HG03066 (cell line): ENCODE data around the gene G3BP1.
"Not testable (repeated sequence)": the region's sequence is repeated elsewhere in the genome, so short reads cannot be mapped to it uniquely, and the experiment has no call there.

Experiments used
- ATAC-seq: cut with Tn5 transposase; IDR thresholded peaks from one replicate; pipeline ENCODE4 v1.9.1; 2021; ENCODE audit warnings: low read depth; ENCODE audit not compliant: unreplicated experiment

G3BP1 gene

GRCh38 chr5:151771259-151772028 lies at the start of gene G3BP1:
TSS of gene G3BP1 (plus strand) at chr5:151771954. CDS start at chr5:151786621, 14,667 bp downstream.
- peak; percentile 79 for ATAC-seq

- ATAC-seq: no peak
Observed at GRCh38 chr5:151722546-151722945, 49.2 kb upstream of the G3BP1 start.

DNA sequence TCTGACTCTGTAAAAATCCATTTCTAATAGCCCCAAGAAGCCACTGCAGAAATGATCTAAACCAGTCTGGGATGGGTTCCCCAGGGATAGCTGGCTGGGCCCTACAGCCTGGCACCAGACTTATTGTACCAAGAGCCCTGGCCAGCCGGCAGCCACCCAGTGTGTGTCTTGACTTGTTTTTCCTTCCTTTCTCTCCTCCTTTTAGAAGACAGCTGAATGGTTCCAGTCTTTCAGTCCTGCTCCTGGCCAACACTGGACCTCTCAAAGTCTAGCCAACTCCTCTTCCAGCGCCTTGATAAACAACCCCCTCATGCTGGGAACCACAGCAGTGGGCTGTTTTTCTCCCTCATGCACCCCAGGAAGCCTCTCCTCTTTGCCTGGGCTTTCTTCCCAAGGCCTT lies 47.4 kb upstream of the G3BP1 start:
- ATAC-seq: no peak

DNA sequence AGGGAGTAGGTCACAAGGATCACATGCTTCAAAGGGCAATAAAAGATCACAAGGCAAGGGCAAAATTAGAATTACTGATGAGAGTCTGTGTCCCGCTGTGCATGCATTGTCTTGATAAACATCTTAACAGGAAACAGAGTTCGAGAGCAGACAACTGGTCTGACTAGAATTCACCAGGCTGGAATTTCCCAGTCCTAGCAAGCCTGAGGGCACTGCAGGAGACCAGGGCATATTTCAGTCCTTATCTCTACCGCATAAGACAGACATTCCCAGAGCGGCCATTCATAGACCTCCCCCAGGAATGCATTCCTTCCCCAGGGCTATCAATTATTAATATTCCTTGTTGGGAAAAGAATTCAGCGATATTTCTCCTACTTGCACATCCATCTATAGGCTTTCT lies 42.2 kb upstream of the G3BP1 start:
- not testable (repeated sequence) for ATAC-seq

GRCh38 chr5:151730381-151730780 lies 41.4 kb upstream of the G3BP1 start:
- no peak for ATAC-seq

- no peak for ATAC-seq
Observed at GRCh38 chr5:151733358-151734063, 38.2 kb upstream of the G3BP1 start.

- ATAC-seq: no peak
Observed at GRCh38 chr5:151734064-151734408, 37.7 kb upstream of the G3BP1 start.

- ATAC-seq: no peak
Observed at GRCh38 chr5:151735646-151736045, 36.1 kb upstream of the G3BP1 start.

- ATAC-seq: no peak
Observed at GRCh38 chr5:151737431-151737830, 34.3 kb upstream of the G3BP1 start.

- ATAC-seq: no peak
Observed at GRCh38 chr5:151738125-151738848, 33.5 kb upstream of the G3BP1 start.

DNA sequence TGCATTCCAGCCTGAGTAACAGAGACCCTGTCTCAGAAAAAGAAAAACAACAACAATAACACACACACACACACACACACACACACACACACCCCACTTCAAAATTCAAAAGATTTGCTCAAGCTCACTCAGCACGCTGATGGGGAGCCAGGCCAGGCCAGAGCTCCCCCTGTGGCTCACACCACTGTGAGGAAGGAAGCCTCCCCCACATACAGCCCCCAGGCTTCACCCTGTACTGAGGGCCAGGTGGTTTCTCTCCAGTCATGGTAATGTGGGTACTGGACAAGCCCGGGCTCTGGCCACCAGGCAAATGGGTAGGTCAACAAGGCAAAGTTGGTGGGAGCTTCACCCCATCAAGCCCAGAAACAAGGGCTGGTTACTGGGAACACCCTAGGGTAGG lies 32.4 kb upstream of the G3BP1 start:
- ATAC-seq: no peak

GRCh38 chr5:151739939-151740335 lies 31.8 kb upstream of the G3BP1 start:
- ATAC-seq: no peak

- peak; percentile 57 for ATAC-seq
Observed at GRCh38 chr5:151740336-151740942, 31.3 kb upstream of the G3BP1 start.

DNA sequence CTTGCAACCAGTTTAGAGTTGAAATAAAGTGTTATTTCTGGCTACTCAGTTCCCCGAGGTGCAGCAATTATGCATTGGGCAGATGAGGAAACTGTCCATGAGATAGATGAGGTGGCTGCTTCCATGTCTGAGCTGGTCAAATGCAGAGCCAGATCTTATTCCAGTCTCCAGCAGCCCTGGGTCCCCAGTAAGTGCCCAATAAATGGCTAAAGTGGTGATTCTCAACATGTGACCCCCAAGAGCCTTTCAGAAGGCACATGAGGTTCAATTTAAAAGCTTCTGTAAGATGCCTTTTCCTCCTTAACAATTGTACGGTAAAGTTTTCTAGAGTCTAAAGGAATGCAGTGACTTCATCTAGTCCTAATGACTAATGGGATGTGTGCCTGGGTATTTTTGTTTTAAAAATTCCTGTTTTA lies 30.8 kb upstream of the G3BP1 start:
- ATAC-seq: peak; percentile 26

DNA sequence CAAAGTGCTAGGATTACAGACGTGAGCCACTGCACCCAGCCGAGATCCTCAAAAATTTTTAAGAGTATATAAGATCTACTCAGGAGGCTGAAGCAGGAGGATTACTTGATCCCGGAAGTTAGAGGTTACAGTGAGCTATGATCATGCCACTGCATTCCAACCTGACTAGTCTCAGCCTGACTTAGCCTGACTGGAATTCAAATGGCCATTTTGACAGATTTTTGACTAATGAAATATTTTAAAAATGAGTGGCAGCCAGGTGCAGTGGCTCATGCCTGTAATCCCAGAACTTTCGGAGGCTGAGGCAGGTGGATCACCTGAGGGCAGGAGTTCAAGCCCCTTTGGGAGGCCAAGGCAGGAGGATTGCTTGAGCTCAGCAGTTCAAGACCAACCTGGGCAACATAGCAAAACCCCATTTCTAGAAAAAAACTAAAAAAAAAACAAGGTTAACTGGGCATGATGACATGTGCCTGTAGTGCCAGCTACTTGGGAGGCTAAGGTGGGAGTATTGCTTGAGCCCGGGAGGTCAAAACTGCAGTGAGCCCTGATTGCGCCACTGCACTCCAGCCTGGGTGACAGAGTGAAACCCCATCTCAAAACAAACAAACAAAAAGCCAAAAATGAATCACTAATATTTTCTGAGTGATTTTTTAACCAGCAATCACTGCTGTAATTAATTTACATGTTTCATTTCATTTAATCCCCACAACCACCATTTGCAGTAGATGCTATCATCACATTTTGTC lies 29.9 kb upstream of the G3BP1 start:
- no peak for ATAC-seq

GRCh38 chr5:151742870-151743294 lies 28.9 kb upstream of the G3BP1 start:
- no peak for ATAC-seq

- ATAC-seq: no peak
Observed at GRCh38 chr5:151743530-151743929, 28.2 kb upstream of the G3BP1 start.

DNA sequence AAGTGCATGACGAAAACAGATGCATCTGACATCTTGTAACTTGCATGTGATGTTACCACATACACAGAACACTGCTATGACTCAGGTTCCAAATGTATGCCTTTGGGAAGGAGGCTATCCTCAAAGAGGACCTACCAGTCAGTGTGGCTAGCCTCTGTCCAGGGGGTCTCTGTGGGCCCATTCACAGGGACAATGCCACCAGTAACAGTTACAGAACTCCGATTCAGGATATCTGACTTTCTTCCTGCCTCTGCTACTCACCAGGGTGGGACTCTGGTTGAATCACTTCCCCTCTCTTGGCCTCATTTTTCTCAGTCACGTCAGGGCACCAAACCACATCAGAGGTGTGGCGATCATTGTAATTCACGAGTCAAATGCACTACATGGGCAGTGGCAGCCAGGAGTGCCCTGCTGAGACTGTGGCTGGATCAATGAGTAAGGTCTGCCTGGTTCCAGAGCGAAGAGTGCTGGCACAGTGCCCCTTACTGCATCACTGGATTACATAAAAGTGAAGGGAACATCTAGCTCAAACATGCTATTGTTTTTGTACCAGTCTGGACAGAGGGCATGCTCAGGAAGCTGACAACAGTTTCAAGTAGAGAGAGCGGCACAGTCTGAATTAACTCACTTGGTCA lies 26.6 kb upstream of the G3BP1 start:
- ATAC-seq: peak; percentile 51

GRCh38 chr5:151750121-151750520 lies 21.6 kb upstream of the G3BP1 start:
- no peak for ATAC-seq

DNA sequence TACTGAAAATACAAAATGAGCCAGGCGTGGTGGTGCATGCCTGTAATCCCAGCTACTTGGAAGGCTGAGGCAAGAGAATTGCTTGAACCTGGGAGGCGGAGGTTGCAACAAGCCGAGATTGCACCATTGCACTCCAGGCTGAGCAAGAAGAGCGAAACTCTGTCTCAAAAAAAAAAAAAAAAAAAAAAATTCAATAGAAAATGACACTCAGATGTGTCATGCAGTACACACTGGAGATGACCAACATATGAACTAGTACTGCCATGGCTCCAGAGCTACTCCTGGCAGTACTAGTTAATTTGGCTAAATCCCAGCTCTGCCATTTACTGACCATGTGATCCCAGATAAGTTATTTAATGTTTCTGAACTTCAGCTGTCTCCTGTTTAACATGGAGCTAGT lies 20.7 kb upstream of the G3BP1 start:
- ATAC-seq: no peak
